Gastroesophageal sphincter (tissue), 3 donors: ENCODE results near the gene RIPPLY3.

Experiments used
- POLR2A ChIP-seq, 2 donors: fragments of 450-650 bp; IDR thresholded peaks; one replicate each; pipeline ENCODE4 v1.6.1; 2017; ENCODE audit warnings: antibody characterized with exemption in 2 of 2, mild to moderate bottlenecking in 2 of 2, moderate library complexity in 1 of 2
- POLR2AphosphoS5 ChIP-seq: sonication (generic); formaldehyde crosslinking; IDR thresholded peaks from one replicate; pipeline ENCODE4 v1.6.1; 2017; ENCODE audit warnings: antibody characterized with exemption
- TF ChIP-seq, protein P1 (sequence below), 4 experiments: fragments of 200-600 bp in 2 of 4; fragments of 450-650 bp in 2 of 4; sonication (generic) in 1 of 4; IDR thresholded peaks; one replicate each; pipeline ENCODE4 v1.5.1; 2017 to 2019; ENCODE audit warnings: antibody characterized with exemption in 4 of 4, mild to moderate bottlenecking in 2 of 4, moderate library complexity in 2 of 4

DNA sequence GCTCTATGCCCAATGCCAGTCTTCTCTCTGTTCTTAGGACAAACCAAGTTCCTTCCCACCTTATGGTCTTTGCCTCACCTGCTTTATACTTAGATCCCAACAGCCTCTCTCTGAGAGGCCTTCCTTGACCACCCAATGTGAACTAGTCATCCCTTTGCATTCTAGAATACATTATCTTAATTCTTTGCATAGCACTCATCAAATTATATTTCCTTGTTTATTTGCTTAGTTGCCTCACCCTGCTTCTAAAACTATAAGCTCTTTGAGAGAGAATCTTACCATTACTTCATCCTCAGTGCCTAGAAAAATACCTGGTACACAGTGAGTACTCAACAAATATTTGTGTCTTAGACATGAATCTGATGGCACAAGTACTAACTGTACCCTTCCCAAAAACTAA is 58.3 kb downstream of the RIPPLY3 start:
- no peak for TF ChIP-seq POLR2A (IDR thresholded peaks at IDR 0.05)
- TF ChIP-seq, protein P1, sequence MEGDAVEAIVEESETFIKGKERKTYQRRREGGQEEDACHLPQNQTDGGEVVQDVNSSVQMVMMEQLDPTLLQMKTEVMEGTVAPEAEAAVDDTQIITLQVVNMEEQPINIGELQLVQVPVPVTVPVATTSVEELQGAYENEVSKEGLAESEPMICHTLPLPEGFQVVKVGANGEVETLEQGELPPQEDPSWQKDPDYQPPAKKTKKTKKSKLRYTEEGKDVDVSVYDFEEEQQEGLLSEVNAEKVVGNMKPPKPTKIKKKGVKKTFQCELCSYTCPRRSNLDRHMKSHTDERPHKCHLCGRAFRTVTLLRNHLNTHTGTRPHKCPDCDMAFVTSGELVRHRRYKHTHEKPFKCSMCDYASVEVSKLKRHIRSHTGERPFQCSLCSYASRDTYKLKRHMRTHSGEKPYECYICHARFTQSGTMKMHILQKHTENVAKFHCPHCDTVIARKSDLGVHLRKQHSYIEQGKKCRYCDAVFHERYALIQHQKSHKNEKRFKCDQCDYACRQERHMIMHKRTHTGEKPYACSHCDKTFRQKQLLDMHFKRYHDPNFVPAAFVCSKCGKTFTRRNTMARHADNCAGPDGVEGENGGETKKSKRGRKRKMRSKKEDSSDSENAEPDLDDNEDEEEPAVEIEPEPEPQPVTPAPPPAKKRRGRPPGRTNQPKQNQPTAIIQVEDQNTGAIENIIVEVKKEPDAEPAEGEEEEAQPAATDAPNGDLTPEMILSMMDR (IDR thresholded peaks at IDR 0.05): no peak
- TF ChIP-seq POLR2AphosphoS5: no peak
